Dermis blood vessel endothelial cell (primary cell): ENCODE measurements around the gene UBE2Q1. TPM values are rescaled to one million over a fixed set of nuclear protein-coding genes. Genes with fewer than 3 reads are reported as not detected.

ENCODE experiments used
- DNase-seq: peaks from one replicate; pipeline ENCODE4 v3.0.0; 2010
- total RNA-seq: library from RNA; depleted of rRNA; stranded (reverse); fragments of >200 nt; gene quantifications from 2 replicates; pipeline ENCODE4 v1.2.3, GENCODE V29; 2014

The UBE2Q1 gene
- total RNA-seq, 1 donor from 2014 or later: 41.7 TPM

DNA sequence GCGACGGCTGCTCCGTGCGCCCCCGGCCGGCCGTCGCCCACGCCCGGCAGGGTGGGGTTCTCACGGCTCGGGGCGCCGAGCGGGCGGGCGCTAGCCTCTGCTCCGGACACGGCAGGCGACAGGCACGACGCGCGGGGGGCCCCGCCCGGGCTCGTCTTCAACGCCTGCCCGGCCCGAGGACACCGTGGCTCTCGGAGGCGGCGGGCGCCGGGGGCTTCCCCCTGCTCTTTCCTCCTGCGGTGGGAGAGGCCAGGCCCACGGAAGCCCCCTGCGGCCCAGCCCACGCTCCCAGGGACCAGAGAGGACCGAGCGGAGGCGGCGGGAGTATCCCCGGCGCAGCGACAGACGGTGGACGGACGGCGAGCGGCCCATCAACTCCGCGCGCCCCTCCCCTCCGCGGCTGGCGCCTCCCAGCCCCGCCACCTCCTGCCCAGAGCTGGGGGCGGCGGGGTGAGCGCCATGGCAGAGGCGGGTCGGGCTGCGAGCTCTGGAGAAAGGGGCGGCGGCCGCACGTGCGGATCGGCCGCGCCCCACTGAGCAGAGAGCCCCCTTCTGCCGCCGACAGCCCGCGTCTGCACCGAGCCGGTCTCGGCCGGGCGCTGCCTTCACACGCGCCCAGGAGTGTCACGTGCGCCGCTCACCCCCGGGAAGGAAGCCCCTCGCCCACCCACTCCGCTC is 56.3 kb downstream of the UBE2Q1 start, which contains the start of the genes SHE and TDRD10:
Gene SHE, minus strand, starts transcription at position 347 of the 678 bp plus-strand sequence. CDS start 386 bp downstream, outside the sequence.
Gene TDRD10, plus strand, starts transcription at position 154 of the 678 bp plus-strand sequence. CDS start 4,685 bp downstream, outside the sequence.
- DNase-seq: peak; percentile 79

DNA sequence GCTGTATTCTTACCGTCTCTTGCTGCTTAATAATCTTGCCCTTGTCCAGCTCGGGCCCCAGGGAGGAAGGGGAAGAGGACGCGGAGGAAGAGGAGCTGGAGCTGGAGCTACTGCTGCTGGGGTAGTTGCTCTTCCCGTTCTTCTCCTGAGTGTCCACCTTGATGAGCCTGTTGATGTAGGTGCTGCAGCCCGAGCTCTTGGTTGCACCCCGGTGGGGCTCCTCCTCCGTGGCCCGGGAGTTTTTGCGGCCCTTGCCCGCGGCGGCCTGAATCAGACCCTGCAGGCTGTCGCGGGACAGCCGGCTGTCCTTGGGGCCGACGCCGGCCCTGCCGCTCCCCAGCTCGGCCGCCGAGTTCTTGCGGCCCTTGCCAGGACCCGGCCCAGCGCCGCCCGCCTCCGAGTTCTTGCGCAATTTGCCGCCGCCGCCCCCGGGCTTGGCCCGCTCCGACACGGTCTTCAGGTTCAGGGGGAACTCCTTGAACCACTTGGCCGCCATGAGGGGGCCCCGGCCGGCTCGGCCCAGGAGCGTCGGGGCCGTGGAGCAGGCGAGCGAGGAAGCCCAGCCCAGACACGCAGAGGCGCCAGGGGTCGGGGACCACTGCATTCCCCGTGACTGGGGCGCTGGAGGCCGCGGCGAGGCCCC is 56.9 kb downstream of the UBE2Q1 start:
- DNase-seq: peak; percentile 51

GRCh38 chr1:154500533-154500932 is 57.9 kb downstream of the UBE2Q1 start:
- peak; percentile 38 for DNase-seq

DNA sequence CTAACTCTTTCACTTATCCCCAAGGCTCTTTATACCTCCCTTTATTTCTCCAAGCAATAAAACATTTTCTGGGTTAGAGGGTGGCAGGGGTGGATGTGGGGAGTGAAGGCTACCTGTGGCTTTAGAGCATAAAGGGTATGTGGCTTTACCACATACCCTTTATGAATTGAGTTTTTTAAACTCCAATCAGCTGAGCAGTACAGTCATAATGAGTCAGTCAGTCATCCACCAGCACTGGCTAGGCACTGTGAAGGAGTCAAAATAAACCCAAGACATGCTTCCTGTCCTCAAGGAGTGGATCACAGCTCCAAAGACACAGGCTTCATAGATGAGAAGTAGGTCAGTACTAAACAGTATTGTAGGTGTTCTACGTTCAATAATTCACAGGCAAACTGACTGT is 59.0 kb downstream of the UBE2Q1 start:
- peak; percentile 58 for DNase-seq

Other genes starting within 250 kb of the UBE2Q1 start
- not detected in 2 replicates for gene AQP10, start 237.6 kb downstream of the UBE2Q1 start, total RNA-seq
- 90.0 and 108 TPM in 2 replicates for gene ATP8B2, start 233.1 kb downstream of the UBE2Q1 start, total RNA-seq
- gene IL6R, start 153.3 kb downstream of the UBE2Q1 start, total RNA-seq: 23.3 and 25.2 TPM in 2 replicates
- gene TDRD10, start 56.4 kb downstream of the UBE2Q1 start, total RNA-seq: 5.3 and 6.0 TPM in 2 replicates
- 108 and 177 TPM in 2 replicates for gene SHE, start 56.2 kb downstream of the UBE2Q1 start, total RNA-seq
- under 0.01 TPM in 1 of 2 replicates, not detected in the other for gene CHRNB2, start 9.1 kb upstream of the UBE2Q1 start, total RNA-seq
- gene ADAR, start 49.5 kb upstream of the UBE2Q1 start, total RNA-seq: 85.4 and 108 TPM in 2 replicates